ENCODE measurements around the gene ZBTB21.
"Not testable (repeated sequence)": the region's sequence is repeated elsewhere in the genome, so short reads cannot be mapped to it uniquely, and the experiment has no call there.

Gene ZBTB21

DNA sequence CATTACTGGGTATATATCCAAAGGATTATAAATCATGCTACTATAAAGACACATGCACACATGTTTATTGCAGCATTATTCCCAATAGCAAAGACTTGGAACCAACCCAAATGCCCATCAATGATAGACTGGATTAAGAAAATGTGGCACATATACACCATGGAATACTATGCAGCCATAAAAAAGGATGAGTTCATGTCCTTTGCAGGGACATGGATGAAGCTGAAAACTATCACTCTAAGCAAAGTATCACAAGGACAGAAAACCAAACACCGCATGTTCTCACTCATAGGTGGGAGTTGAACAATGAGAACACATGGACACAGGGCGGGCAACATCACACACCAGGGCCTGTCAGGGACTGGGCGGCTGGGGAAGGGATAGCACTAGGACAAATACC, 60.5 kb downstream of the ZBTB21 start:
- intact Hi-C loops (cut with DNase I) = loop anchor here (5.0 to 10.0 kb wide), 2 partner anchors 55 to 72 kb away; partner anchors contain the start of gene PRDM15
- DNase-seq = not testable (repeated sequence)

- intact Hi-C loops (cut with DNase I) = loop anchor here (5.0 kb wide), 1 partner anchor 72 kb away; the partner anchor contains the start of gene PRDM15
- DNase-seq = no peak
Observed at GRCh38 chr21:41948901-41949300, 61.3 kb downstream of the ZBTB21 start.

GRCh38 chr21:41948078-41948895, 61.9 kb downstream of the ZBTB21 start:
- peak in 41 of 42 donors; percentile 56 to 96 (median 84) for DNase-seq
- intact Hi-C loops (cut with DNase I) = loop anchor here (5.0 kb wide), 1 partner anchor 71 kb away; the partner anchor contains the start of gene PRDM15

DNA sequence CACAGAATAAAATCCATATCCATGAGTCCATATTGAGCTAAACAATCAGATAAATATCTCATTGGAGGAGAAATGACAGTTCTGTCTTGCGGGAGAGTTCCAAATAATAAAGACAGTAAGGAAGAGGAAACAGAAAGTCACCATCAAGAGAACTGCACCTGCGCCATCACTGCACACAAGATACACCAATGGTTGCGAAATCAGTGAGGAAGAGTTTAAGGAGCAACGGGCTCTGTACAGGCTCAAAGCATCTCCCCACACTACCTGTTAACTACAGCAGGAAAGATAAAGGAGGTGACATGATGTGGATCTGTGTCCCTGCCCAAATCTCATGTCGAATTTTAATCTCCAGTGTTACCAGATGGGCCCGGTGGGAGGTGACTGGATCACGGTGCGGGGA, 64.2 kb downstream of the ZBTB21 start:
- intact Hi-C loops (cut with DNase I) = loop anchor here (5.0 kb wide), 1 partner anchor 69 kb away; the partner anchor contains the start of gene PRDM15
- DNase-seq = peak in 1 of 42 donors; percentile 28

DNA sequence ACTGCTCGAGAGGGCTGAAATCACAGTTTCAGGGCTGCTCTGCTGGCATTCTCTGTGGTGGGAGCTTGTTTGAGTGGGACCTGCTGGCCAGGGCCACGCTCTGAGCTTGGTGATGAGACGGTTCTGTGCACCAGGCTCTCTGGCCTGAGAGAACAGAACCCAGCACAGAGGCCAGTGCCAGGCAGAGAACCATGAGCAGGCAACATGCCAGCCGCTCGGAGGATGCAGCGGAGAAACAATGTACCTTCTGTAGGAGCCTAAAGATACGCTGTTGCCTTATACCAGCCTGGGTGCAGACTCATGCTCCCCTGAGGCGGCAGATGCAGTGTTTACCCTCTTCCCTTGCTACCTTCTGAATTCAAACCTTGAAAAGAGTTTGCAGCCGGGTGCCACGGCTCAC, 66.3 kb downstream of the ZBTB21 start:
- peak in 40 of 42 donors; percentile 40 to 87 (median 72) for DNase-seq
- intact Hi-C loops (cut with DNase I) = no loop called here

- DNase-seq = peak in 1 of 42 donors; percentile 14
- intact Hi-C loops (cut with DNase I) = no loop called here
Observed at GRCh38 chr21:41942457-41942856, 67.7 kb downstream of the ZBTB21 start.

DNA sequence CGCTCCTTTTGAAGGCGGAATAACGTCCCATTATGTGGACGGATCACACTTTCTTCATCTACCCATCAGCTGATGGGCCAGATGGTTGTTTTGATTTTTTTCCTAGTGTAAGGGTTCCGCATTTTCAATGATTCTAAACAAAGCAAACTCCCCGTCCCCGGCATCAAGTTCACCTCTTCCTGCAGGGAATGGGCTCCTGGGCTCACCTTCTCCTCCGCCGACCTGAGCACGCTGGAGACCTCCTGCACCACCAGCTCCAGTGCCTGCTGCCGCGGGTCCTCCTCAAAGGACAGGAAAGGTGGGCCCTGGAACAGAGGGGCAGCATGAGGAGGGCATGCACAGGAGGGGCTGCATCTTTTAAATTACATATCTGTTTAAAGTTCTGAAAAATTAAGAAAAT, 68.2 kb downstream of the ZBTB21 start:
- intact Hi-C loops (cut with DNase I) = no loop called here
- peak in 1 of 42 donors; percentile 20 for DNase-seq

DNA sequence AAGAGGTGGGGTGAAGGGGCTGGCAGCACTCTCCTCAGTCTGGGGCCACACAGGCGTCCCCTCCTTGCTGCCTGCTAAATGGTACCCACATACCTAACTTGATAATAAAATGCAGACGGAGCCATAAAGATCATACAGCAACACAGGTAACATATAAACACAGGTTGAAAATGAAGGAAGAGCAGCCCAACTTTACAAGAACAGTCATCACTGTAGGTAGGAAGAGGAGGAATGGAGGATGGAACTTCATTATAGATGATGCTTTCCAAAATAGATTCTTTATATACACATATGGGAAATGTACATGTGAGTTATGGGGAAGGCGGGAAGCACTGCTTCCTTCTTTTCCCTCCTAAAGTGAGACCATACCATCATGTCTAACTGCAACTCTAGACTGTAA, 69.7 kb downstream of the ZBTB21 start:
- intact Hi-C loops (cut with DNase I) = no loop called here
- DNase-seq = no peak

GRCh38 chr21:41939391-41939790, 70.8 kb downstream of the ZBTB21 start:
- DNase-seq = peak in 1 of 42 donors; percentile 29
- intact Hi-C loops (cut with DNase I) = no loop called here
